Stromal cell of bone marrow (primary cell): Measurements from ENCODE around the gene OR52B2.
"Not testable (repeated sequence)": the region's sequence is repeated elsewhere in the genome, so short reads cannot be mapped to it uniquely, and the experiment has no call there.

Experiments
- DNase-seq: peaks from one replicate; pipeline ENCODE4 v3.0.0-alpha.2; 2012; ENCODE audit warnings: low read depth

OR52B2 gene

DNA sequence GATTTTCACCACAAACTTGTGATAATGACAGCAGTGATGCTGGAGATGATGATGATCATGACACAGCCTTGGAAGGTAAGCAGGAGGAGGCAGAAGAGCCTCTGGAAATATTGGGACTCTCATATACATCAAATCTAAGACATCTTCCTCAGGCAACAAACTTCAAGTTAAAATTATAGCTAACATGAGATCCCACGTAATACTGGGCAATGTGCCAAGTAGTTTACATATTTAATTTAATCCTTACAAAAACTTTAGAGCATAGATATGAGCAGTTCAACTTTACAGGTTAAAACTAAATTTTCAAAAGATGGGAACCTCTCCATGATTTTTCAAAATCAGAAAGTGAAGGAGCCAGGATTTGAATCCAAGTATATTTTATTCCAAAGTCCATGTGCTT, 19.0 kb downstream of the OR52B2 start:
- DNase-seq: no peak

DNA sequence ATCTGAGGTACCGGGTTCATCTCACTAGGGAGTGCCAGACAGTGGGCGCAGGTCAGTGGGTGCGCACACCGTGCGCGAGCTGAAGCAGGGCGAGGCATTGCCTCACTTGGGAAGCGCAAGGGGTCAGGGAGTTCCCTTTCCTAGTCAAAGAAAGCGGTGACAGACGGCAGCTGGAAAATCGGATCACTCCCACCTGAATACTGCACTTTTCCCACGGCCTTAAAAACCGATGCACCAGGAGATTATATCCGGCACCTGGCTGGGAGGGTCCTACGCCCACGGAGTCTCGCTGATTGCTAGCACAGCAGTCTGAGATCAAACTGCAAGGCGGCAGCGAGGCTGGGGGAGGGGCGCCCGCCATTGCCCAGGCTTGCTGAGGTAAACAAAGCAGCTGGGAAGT, 26.4 kb downstream of the OR52B2 start:
- DNase-seq: not testable (repeated sequence)

DNA sequence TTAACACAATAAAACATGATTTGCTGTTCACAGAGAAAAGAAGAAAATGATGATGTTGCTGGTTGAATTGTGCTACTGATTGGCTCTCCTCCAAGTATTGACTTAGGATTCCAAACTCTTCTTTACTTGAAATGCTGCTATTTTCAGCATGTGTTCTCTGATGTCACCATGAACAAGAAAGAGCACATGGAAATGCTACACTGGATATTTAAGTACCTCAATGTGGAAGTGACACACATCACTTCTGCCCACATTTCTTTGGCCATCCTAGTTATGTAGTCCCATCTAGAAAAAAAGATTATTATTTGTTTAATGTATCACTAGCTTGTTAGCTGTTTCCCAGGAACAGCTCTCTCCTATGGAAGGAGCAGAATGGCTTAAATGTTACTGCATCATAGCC, 27.2 kb downstream of the OR52B2 start:
- no peak for DNase-seq

DNA sequence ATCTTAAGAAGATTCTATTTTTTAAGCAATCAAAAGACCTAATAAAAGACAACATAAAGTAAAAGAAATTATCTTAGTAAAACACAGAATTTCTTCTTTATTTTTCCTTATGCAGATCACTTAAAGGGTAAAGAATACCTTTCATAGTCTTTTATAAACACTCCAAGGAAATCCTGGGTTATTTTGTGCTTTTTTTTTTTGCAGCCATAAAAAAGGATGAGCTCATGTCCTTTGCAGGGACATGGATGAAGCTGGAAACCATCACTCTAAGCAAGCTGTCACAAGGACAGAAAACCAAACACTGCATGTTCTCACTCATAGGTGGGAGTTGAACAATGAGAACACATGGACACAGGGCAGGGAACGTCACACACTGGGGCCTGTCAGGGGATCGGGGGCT, 34.2 kb downstream of the OR52B2 start:
- DNase-seq: not testable (repeated sequence)

DNA sequence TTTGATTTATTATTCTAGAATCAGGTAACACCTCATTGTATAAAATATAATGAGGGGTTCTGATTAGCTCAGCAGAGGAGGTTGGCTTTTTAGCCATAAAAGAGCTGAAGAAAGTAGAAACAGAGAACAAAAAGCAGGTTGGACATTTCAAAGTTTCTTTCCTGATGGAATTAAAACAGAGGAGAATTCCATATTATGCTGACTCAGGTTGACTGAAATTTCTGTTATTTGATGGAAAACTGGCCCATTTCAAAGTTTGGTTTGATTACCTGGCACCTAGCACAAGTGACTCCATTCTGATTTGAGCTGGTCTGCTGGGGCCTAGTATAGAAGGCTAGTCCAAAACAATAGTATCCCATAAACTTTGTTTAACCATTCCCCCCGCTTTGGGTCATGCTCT, 37.7 kb downstream of the OR52B2 start:
- DNase-seq: no peak

DNA sequence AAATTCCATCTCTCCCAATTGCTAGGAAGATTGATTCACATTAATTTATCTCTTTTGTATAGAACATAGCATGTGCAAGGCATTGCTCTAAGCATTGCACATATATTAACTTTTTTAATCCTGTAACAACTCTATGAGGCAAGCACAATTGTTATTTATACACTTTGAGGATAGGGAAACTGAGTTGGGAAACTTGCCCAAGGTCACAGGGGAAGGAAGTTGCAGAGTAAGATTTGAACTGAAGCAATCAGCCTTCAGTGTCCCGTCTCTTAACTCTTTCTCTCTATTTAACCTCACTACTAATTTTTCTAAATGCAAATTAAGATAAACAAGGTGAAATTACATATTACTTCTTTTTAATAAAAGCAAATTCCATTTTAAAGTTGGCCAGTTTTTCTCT, 40.5 kb downstream of the OR52B2 start:
- DNase-seq: no peak

DNA sequence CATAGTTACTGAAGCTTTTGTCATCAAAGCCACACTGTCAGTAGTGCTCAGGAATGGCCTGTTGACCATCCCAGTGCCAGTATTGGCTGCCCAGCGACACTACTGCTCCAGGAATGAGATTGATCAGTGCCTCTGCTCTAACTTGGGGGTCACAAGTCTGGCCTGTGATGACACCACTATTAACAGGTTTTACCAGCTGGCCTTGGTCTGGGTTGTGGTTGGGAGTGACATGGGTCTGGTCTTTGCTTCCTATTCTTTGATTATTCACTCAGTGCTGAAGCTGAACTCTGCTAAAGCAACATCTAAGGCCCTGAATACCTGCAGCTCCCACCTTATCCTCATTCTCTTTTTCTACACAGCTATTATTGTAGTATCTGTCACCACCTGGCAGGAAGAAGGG, 41.1 kb downstream of the OR52B2 start:
- no peak for DNase-seq

DNA sequence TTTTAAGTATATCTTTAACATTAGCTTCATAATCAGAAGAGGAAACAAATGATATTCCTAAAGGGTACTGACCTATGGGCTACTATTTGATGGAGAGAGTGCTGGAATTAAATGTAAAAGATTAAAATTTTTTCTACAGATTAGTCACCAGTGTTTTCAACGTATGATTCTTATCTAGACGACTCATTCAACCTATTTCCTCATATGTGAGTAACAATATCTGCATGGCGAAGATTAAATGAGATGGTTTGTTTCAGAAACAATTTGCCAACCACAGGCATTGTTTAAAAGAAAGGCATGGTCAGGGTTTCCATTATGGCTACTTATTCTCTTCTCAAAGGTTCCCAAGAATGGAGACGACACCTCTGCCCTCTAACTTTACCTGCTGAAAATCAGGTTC, 42.2 kb downstream of the OR52B2 start:
- no peak for DNase-seq

DNA sequence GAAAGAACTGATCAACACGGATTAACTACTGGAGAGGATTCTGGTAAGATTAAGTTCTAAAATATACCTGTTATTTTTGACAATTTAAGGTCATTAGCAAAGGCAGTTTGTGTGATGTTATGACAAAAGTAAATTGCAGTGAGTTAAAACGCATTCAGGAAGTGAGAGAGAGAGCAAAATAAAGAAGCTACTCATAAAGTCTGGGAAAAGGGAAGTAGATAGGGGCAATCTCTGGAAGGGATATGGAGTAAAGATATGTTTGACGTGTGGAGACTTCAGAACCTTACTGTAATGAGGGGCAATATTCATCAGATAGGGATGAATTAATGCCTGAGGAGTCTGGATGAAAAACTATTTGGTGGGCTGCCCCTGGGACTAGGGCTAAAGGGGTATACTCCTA, 45.9 kb downstream of the OR52B2 start:
- DNase-seq: no peak
